HepG2 (cell line): ENCODE data around the gene CGREF1. TPM values are rescaled to one million over a fixed set of nuclear protein-coding genes. Genes with fewer than 3 reads are reported as not detected.

ENCODE experiments used
- FOXA1 ChIP-seq, 2 experiments: fragments of 450-650 bp in 1 of 2; sonication (generic) in 1 of 2; formaldehyde crosslinking in 1 of 2; IDR thresholded peaks; 2 replicates each; pipeline versions ENCODE4 v1.4.0 to v1.6.1; 2016 to 2020; ENCODE audit warnings: missing genetic modification reagents in 1 of 2
- KLF6 ChIP-seq: IDR thresholded peaks from 2 replicates; pipeline ENCODE4 v1.8.0; 2016; ENCODE audit warnings: missing biosample characterization, missing genetic modification reagents
- MBD4 ChIP-seq: IDR thresholded peaks from 2 replicates; pipeline ENCODE4 v1.6.1; 2012; ENCODE audit warnings: low read length, inconsistent platforms, borderline replicate concordance
- NFKB2 ChIP-seq: sonication (generic); formaldehyde crosslinking; IDR thresholded peaks from 2 replicates; pipeline ENCODE4 v1.4.0; 2020; ENCODE audit warnings: missing genetic modification reagents, borderline replicate concordance
- PHF8 ChIP-seq: sonication (generic); formaldehyde crosslinking; IDR thresholded peaks from 2 replicates; pipeline ENCODE4 v1.5.0; 2020; ENCODE audit warnings: missing genetic modification reagents
- PLSCR1 ChIP-seq: sonication (generic); formaldehyde crosslinking; IDR thresholded peaks from 2 replicates; pipeline ENCODE4 v1.5.0; 2020; ENCODE audit warnings: missing genetic modification reagents, mild to moderate bottlenecking, borderline replicate concordance
- REXO4 ChIP-seq: sonication (generic); formaldehyde crosslinking; IDR thresholded peaks from 2 replicates; pipeline ENCODE4 v1.8.0; 2022; ENCODE audit warnings: missing genetic modification reagents, mild to moderate bottlenecking, borderline replicate concordance
- TERF1 ChIP-seq: sonication (generic); formaldehyde crosslinking; IDR thresholded peaks from 2 replicates; pipeline ENCODE4 v1.8.0; 2022; ENCODE audit warnings: mild to moderate bottlenecking, missing genetic modification reagents, moderate library complexity
- THRA ChIP-seq: sonication (generic); formaldehyde crosslinking; IDR thresholded peaks from 2 replicates; pipeline ENCODE4 v1.4.0; 2020; ENCODE audit warnings: missing genetic modification reagents, borderline replicate concordance
- XBP1 ChIP-seq: sonication (generic); formaldehyde crosslinking; IDR thresholded peaks from 2 replicates; pipeline ENCODE4 v1.5.0; 2020; ENCODE audit warnings: missing genetic modification reagents
- ZNF101 ChIP-seq: sonication (generic); formaldehyde crosslinking; IDR thresholded peaks from 2 replicates; pipeline ENCODE4 v1.4.0; 2020; ENCODE audit warnings: mild to moderate bottlenecking, low read depth, missing genetic modification reagents, borderline replicate concordance
- ZNF354B ChIP-seq: sonication (generic); formaldehyde crosslinking; IDR thresholded peaks from 2 replicates; pipeline ENCODE4 v1.8.0; 2022; ENCODE audit warnings: mild to moderate bottlenecking, missing genetic modification reagents
- ZSCAN31 ChIP-seq: sonication (generic); formaldehyde crosslinking; IDR thresholded peaks from 2 replicates; pipeline ENCODE4 v1.5.0; 2020; ENCODE audit warnings: low read depth, mild to moderate bottlenecking, missing genetic modification reagents
- polyA plus RNA-seq, 8 experiments: library from polyadenylated mRNA; depleted of rRNA in 3 of 8; stranded (reverse) in 7 of 8; unstranded in 1 of 8; fragments of >200 nt; fragmentation: Illumina TruSeq in 4 of 8; extraction: Trizol in 4 of 8; gene quantifications; 2 replicates each; pipeline versions ENCODE4 v1.2.1 to v1.2.3, GENCODE V29; 2011 to 2016; ENCODE audit warnings: low read depth in 4 of 8, missing spikeins in 1 of 8, mixed read lengths in 1 of 8; ENCODE audit not compliant: insufficient read depth in 1 of 8
- total RNA-seq, 5 experiments: library from RNA; depleted of rRNA; stranded (reverse); fragments of >200 nt; fragmentation: Illumina TruSeq; extraction: Trizol; gene quantifications; 2 replicates each; pipeline ENCODE4 v1.2.3, GENCODE V29; 2016; ENCODE audit warnings: low read depth in 1 of 5
- TF ChIP-seq, protein P1 (sequence below): sonication (generic); formaldehyde crosslinking; IDR thresholded peaks from 2 replicates; pipeline ENCODE4 v1.8.0; 2022; ENCODE audit warnings: missing genetic modification reagents, low read depth, mild to moderate bottlenecking, borderline replicate concordance
- TF ChIP-seq, protein P2 (sequence below): sonication (generic); formaldehyde crosslinking; IDR thresholded peaks from 2 replicates; pipeline ENCODE4; 2020; ENCODE audit warnings: missing genetic modification reagents, mild to moderate bottlenecking, borderline replicate concordance
- TF ChIP-seq, protein P3 (sequence below): sonication (generic); formaldehyde crosslinking; IDR thresholded peaks from 2 replicates; pipeline ENCODE4 v1.4.0; 2020; ENCODE audit warnings: missing genetic modification reagents
- TF ChIP-seq, protein P4 (sequence below): sonication (generic); formaldehyde crosslinking; conservative IDR thresholded peaks from 2 replicates; pipeline ENCODE4 v1.5.0; 2020; ENCODE audit warnings: missing genetic modification reagents

The CGREF1 gene
- total and polyA plus RNA-seq, 2 of the 13 experiments (the other 11 are each of a cell fraction or from before 2014, with no cell fraction given) = 13.9 to 23.4 TPM

- TF ChIP-seq THRA (no peak), ZNF354B (CRISPR knock-in tag) (no peak), ZNF101 (CRISPR knock-in tag) (no peak), KLF6 (no peak; the same call in none of the 2 replicates), REXO4 (no peak), FOXA1 (IDR thresholded peaks at IDR 0.05) (no peak), FOXA1 (CRISPR knock-in tag; IDR thresholded peaks at IDR 0.05) (no peak), NFKB2 (CRISPR knock-in tag) (0 out of 2 replicates have a peak, but pooled peaks have one; percentile 81), ZSCAN31 (CRISPR knock-in tag) (no peak), MBD4 (no peak), PLSCR1 (CRISPR knock-in tag) (no peak), TERF1 (no peak), XBP1 (CRISPR knock-in tag) (0 out of 2 replicates have a peak, but pooled peaks have one; percentile 34), PHF8 (CRISPR knock-in tag) (peak; percentile 92)
- TF ChIP-seq, protein P1, sequence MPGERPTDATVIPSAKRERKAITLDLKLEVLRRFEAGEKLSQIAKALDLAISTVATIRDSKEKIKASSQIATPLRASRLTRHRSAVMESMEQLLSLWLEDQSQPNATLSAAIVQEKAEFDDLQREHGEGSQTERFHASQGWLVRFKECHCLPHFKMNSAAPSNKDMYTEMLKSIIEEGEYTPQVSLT = no peak
- TF ChIP-seq, protein P2, sequence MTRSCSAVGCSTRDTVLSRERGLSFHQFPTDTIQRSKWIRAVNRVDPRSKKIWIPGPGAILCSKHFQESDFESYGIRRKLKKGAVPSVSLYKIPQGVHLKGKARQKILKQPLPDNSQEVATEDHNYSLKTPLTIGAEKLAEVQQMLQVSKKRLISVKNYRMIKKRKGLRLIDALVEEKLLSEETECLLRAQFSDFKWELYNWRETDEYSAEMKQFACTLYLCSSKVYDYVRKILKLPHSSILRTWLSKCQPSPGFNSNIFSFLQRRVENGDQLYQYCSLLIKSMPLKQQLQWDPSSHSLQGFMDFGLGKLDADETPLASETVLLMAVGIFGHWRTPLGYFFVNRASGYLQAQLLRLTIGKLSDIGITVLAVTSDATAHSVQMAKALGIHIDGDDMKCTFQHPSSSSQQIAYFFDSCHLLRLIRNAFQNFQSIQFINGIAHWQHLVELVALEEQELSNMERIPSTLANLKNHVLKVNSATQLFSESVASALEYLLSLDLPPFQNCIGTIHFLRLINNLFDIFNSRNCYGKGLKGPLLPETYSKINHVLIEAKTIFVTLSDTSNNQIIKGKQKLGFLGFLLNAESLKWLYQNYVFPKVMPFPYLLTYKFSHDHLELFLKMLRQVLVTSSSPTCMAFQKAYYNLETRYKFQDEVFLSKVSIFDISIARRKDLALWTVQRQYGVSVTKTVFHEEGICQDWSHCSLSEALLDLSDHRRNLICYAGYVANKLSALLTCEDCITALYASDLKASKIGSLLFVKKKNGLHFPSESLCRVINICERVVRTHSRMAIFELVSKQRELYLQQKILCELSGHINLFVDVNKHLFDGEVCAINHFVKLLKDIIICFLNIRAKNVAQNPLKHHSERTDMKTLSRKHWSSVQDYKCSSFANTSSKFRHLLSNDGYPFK (CRISPR knock-in tag) = peak; percentile 70; the same call in 1 of the 2 replicates
- TF ChIP-seq, protein P3, sequence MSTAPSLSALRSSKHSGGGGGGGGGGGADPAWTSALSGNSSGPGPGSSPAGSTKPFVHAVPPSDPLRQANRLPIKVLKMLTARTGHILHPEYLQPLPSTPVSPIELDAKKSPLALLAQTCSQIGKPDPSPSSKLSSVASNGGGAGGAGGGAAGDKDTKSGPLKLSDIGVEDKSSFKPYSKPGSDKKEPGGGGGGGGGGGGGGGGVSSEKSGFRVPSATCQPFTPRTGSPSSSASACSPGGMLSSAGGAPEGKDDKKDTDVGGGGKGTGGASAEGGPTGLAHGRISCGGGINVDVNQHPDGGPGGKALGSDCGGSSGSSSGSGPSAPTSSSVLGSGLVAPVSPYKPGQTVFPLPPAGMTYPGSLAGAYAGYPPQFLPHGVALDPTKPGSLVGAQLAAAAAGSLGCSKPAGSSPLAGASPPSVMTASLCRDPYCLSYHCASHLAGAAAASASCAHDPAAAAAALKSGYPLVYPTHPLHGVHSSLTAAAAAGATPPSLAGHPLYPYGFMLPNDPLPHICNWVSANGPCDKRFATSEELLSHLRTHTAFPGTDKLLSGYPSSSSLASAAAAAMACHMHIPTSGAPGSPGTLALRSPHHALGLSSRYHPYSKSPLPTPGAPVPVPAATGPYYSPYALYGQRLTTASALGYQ = peak; percentile 58; the same call in 1 of the 2 replicates
- TF ChIP-seq, protein P4, sequence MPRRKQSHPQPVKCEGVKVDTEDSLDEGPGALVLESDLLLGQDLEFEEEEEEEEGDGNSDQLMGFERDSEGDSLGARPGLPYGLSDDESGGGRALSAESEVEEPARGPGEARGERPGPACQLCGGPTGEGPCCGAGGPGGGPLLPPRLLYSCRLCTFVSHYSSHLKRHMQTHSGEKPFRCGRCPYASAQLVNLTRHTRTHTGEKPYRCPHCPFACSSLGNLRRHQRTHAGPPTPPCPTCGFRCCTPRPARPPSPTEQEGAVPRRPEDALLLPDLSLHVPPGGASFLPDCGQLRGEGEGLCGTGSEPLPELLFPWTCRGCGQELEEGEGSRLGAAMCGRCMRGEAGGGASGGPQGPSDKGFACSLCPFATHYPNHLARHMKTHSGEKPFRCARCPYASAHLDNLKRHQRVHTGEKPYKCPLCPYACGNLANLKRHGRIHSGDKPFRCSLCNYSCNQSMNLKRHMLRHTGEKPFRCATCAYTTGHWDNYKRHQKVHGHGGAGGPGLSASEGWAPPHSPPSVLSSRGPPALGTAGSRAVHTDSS = no peak
Observed at GRCh38 chr2:27133905-27134780, 15.2 kb upstream of the CGREF1 start, which contains the start of gene PREB (continued).
